IMR-90 (cell line): Measurements from ENCODE around the gene SLC66A3.

Experiments
- CEBPB ChIP-seq: IDR thresholded peaks from 2 replicates; pipeline ENCODE4 v1.6.1; 2012; ENCODE audit warnings: low read depth, low read length, improper control_type of control experiment
- CTCF ChIP-seq: conservative IDR thresholded peaks from 2 replicates; pipeline ENCODE4 v1.5.1; 2012; ENCODE audit warnings: mild to moderate bottlenecking, low read depth, low read length, improper control_type of control experiment
- MAZ ChIP-seq: IDR thresholded peaks from 2 replicates; pipeline ENCODE4 v1.6.1; 2012; ENCODE audit warnings: low read depth, mild to moderate bottlenecking, low read length, improper control_type of control experiment, moderate library complexity, borderline replicate concordance
- MXI1 ChIP-seq: IDR thresholded peaks from 2 replicates; pipeline ENCODE4 v1.6.1; 2012; ENCODE audit warnings: low read depth, mild to moderate bottlenecking, low read length, moderate library complexity, borderline replicate concordance
- POLR2A ChIP-seq: IDR thresholded peaks from 2 replicates; pipeline ENCODE4 v1.6.1; 2012; ENCODE audit warnings: mild to moderate bottlenecking, low read depth, low read length
- RFX5 ChIP-seq: IDR thresholded peaks from 2 replicates; pipeline ENCODE4 v1.8.0; 2012; ENCODE audit warnings: low read depth, mild to moderate bottlenecking, low read length, moderate library complexity
- TF ChIP-seq, protein P1 (sequence below): fragments of 150-350 bp; IDR thresholded peaks from 2 replicates; pipeline ENCODE4 v1.6.1; 2017; ENCODE audit warnings: mild to moderate bottlenecking, antibody characterized with exemption, low read length, low read depth
- TF ChIP-seq, protein P2 (sequence below): fragments of 150-350 bp; IDR thresholded peaks from 2 replicates; pipeline ENCODE4 v1.6.1; 2016; ENCODE audit warnings: low read depth, mild to moderate bottlenecking, low read length, moderate library complexity, borderline replicate concordance

DNA sequence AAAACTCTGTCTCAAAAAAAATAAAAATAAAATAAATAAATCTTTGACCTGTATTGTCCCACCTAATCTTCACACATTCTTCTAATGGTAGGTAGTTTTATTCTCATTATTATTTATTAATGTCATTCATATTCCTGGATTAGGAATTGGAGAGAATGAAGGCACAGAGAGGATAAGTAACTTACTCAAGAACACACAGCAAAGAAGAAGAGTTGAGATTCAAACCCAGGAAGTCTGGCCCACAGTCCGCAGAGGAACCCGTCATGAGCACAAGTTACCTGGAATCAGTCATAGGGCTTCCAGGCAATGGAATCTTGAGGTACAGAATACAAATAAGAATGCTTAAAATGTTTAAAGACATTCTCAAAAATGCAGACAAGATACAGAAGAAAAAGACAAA lies 46.3 kb upstream of the SLC66A3 start:
- TF ChIP-seq MAZ (no peak), CTCF (no peak), POLR2A (no peak), CEBPB (no peak), RFX5 (no peak), MXI1 (no peak)
- TF ChIP-seq, protein P1, sequence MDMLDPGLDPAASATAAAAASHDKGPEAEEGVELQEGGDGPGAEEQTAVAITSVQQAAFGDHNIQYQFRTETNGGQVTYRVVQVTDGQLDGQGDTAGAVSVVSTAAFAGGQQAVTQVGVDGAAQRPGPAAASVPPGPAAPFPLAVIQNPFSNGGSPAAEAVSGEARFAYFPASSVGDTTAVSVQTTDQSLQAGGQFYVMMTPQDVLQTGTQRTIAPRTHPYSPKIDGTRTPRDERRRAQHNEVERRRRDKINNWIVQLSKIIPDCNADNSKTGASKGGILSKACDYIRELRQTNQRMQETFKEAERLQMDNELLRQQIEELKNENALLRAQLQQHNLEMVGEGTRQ = no peak
- TF ChIP-seq, protein P2, sequence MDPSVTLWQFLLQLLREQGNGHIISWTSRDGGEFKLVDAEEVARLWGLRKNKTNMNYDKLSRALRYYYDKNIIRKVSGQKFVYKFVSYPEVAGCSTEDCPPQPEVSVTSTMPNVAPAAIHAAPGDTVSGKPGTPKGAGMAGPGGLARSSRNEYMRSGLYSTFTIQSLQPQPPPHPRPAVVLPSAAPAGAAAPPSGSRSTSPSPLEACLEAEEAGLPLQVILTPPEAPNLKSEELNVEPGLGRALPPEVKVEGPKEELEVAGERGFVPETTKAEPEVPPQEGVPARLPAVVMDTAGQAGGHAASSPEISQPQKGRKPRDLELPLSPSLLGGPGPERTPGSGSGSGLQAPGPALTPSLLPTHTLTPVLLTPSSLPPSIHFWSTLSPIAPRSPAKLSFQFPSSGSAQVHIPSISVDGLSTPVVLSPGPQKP = no peak
